ENCODE measurements around the gene TAF3. TPM values are rescaled to one million over a fixed set of nuclear protein-coding genes. Genes with fewer than 3 reads are reported as not detected.

Gene TAF3
- total RNA-seq, 1 donor from 2014 or later = 4.6 TPM

DNA sequence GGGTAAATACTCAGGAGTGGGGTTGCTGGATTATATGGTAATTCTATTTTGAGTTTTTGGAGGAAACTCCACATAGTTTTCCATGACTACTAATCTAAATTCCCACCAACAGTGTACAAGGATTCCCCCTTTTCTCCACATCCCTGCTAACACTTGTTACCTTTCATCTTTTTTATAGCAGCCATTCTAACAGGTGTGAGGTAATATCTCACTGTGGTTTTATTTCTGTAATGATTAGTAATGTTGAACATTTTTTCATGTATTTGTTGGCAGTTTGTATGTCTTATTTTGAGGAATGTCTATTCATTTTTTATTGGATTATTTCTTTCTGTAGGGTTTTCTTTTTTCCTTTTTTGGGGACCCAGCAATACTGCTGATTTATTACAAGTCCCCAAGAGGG is 14.9 kb downstream of the TAF3 start:
- H3K9me3 Mint-ChIP-seq = no peaks in the 10 kb centered on the region
- TF ChIP-seq, protein P1, sequence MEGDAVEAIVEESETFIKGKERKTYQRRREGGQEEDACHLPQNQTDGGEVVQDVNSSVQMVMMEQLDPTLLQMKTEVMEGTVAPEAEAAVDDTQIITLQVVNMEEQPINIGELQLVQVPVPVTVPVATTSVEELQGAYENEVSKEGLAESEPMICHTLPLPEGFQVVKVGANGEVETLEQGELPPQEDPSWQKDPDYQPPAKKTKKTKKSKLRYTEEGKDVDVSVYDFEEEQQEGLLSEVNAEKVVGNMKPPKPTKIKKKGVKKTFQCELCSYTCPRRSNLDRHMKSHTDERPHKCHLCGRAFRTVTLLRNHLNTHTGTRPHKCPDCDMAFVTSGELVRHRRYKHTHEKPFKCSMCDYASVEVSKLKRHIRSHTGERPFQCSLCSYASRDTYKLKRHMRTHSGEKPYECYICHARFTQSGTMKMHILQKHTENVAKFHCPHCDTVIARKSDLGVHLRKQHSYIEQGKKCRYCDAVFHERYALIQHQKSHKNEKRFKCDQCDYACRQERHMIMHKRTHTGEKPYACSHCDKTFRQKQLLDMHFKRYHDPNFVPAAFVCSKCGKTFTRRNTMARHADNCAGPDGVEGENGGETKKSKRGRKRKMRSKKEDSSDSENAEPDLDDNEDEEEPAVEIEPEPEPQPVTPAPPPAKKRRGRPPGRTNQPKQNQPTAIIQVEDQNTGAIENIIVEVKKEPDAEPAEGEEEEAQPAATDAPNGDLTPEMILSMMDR (IDR thresholded peaks at IDR 0.05) = no peak
- TF ChIP-seq EZH2 (IDR thresholded peaks at IDR 0.05) (no peak), EZH2phosphoT487 (IDR thresholded peaks at IDR 0.05) (no peak)
- no peaks in the 10 kb centered on the region for H3K27me3 ChIP-seq
- H3K27me3 Mint-ChIP-seq (ENCODE audit: insufficient read depth, low read depth) = peaks cover 2% of the 10 kb centered on the region
- no peak overlapping the region for H3K27ac Mint-ChIP-seq
- no peaks in the 10 kb centered on the region for H3K4me1 ChIP-seq
- H3K4me3 ChIP-seq = no peak overlapping the region
- H2AFZ ChIP-seq (replicated peaks) = no peak overlapping the region
- no peak for DNase-seq (ENCODE audit: low spot score)
- H4K20me1 ChIP-seq (ENCODE audit: low read depth) = no peaks in the 10 kb centered on the region
- no peak overlapping the region for H3K9ac ChIP-seq
- peaks cover 18% of the 10 kb centered on the region for H3K36me3 Mint-ChIP-seq
- H3K27ac ChIP-seq = no peak overlapping the region
- no peak overlapping the region for H3K4me3 Mint-ChIP-seq
- H3K4me2 ChIP-seq = no peak overlapping the region
- peaks cover 44% of the 10 kb centered on the region for H3K79me2 ChIP-seq (ENCODE audit: low read depth)
- no peaks in the 10 kb centered on the region for H3F3A ChIP-seq (ENCODE audit: low read depth)
- no peaks in the 10 kb centered on the region for H3K4me1 Mint-ChIP-seq
- no peaks in the 10 kb centered on the region for H3K36me3 ChIP-seq
- no peaks in the 10 kb centered on the region for H3K9me3 ChIP-seq (ENCODE audit: low read depth)

DNA sequence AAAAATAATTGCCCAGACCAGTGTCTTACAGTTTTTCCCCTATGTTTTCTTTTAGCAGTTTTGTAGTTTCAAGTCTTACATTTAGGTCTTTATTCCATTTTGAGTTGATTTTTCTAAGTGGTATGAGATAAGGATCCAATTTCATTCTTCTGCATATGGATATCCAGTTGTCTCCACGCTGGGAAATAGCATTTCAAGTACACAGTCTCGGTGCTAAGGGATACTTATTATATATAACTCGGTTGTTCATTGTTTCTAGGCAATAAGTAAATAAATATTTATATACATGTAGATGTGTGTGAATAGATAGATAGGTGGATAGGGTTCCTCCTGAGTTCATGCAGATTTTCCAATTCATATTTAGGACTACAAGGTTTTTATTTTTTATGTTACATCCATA is 16.0 kb downstream of the TAF3 start:
- TF ChIP-seq EZH2 (IDR thresholded peaks at IDR 0.05) = no peak
- TF ChIP-seq, protein P1 (IDR thresholded peaks at IDR 0.05) = no peak
- H3K4me1 Mint-ChIP-seq = no peaks in the 10 kb centered on the region
- peaks cover 2% of the 10 kb centered on the region for H3K27me3 Mint-ChIP-seq (ENCODE audit: insufficient read depth, low read depth)
- Histone ChIP-seq H3K27me3 (no peaks in the 10 kb centered on the region), H3K36me3 (no peaks in the 10 kb centered on the region), H3K27ac (no peak overlapping the region), H4K20me1 (ENCODE audit: low read depth) (no peaks in the 10 kb centered on the region), H3K4me2 (no peak overlapping the region), H2AFZ (replicated peaks) (no peak overlapping the region), H3F3A (ENCODE audit: low read depth) (no peaks in the 10 kb centered on the region), H3K4me3 (no peak overlapping the region), H3K9me3 (ENCODE audit: low read depth) (no peaks in the 10 kb centered on the region), H3K79me2 (ENCODE audit: low read depth) (peaks cover 42% of the 10 kb centered on the region), H3K4me1 (no peaks in the 10 kb centered on the region), H3K9ac (no peak overlapping the region)
- DNase-seq (ENCODE audit: low spot score) = no peak
- no peak overlapping the region for H3K4me3 Mint-ChIP-seq
- peaks cover 15% of the 10 kb centered on the region for H3K36me3 Mint-ChIP-seq
- H3K9me3 Mint-ChIP-seq = no peaks in the 10 kb centered on the region
- no peak overlapping the region for H3K27ac Mint-ChIP-seq

DNA sequence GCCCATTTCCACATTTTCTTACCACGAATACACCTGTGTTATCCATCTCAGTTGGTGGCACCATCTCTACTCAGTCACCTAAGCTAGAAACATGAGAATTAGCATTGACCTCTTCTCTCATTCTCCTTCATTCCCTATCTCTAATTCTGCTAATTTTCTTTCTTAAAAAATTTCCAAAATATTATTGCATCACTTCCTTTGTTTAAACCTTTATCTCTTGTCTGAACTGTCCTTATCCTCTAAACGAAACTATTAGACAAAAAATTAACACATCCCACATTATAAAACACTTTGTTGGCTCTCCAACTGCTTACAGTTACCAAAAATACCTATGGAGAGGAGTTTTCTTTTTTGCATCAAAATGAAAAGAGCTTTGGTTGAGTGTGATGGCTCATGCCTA is 18.3 kb downstream of the TAF3 start:
- peaks cover 2% of the 10 kb centered on the region for H3K27me3 Mint-ChIP-seq (ENCODE audit: insufficient read depth, low read depth)
- no peak for DNase-seq (ENCODE audit: low spot score)

More for the DNA sequence above, 18.3 kb downstream of the TAF3 start:
- Histone ChIP-seq H3K27ac (no peak overlapping the region), H4K20me1 (ENCODE audit: low read depth) (no peaks in the 10 kb centered on the region), H2AFZ (replicated peaks) (no peak overlapping the region), H3K9ac (no peak overlapping the region), H3K27me3 (no peaks in the 10 kb centered on the region), H3K4me3 (no peak overlapping the region), H3K4me2 (no peak overlapping the region), H3K4me1 (no peaks in the 10 kb centered on the region), H3F3A (ENCODE audit: low read depth) (no peaks in the 10 kb centered on the region), H3K9me3 (ENCODE audit: low read depth) (no peaks in the 10 kb centered on the region), H3K36me3 (no peaks in the 10 kb centered on the region), H3K79me2 (ENCODE audit: low read depth) (peaks cover 32% of the 10 kb centered on the region)
- Mint-ChIP-seq H3K36me3 (peaks cover 16% of the 10 kb centered on the region), H3K4me3 (no peak overlapping the region), H3K9me3 (no peaks in the 10 kb centered on the region), H3K27ac (no peak overlapping the region), H3K4me1 (no peaks in the 10 kb centered on the region)
- TF ChIP-seq, protein P1 (IDR thresholded peaks at IDR 0.05) = no peak
- TF ChIP-seq EZH2 (IDR thresholded peaks at IDR 0.05) = no peak
- TF ChIP-seq EZH2phosphoT487 (IDR thresholded peaks at IDR 0.05) = no peak

Data from neural progenitor cell (in vitro differentiated cells).